Measurements from ENCODE around the gene GNA15.

The GNA15 gene

DNA sequence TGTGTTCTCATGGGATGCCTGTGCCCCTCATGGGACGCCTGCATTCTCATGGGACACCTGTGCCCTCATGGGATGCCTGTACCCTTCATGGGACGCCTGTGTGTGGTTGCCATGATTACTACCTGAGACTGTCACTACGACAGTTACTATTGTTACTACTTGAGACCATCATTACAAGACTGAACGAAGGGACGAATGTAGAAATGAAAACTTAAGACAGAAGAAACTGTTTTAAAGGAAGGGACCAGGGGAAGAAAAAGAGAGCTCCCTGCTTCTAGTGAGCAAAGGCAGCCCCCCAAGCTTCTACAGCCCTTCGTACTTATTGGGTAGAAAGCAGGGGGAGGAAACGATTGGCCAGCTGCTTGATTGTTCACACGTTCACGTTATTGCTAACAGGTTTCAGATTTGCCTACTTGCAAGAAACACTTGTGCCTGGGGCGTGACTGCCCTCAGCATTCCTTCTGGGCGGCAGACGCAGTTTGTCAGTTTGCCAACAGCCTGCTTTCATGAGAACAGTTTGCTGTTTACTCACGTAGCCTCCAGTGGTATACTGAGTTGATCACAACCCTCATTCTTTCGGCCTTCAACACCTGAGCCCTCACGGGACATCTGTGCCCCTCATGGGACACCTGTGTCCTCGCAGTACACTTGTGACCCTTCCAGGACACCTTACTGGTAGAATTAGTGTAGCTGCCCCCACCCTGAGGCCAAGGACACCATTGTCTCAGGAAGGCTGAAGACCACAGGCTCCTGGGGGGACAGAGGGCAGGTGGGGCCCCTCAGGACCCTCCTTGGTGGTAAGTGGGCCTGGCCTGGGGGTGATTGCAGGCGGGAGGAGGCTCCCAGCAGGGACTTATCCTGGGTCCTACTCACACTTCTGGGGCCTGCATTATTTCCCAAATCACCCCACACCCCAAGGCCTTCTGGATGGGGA is 40.2 kb downstream of the GNA15 start:
- DNase-seq (ENCODE audit: low read depth): no peak

DNA sequence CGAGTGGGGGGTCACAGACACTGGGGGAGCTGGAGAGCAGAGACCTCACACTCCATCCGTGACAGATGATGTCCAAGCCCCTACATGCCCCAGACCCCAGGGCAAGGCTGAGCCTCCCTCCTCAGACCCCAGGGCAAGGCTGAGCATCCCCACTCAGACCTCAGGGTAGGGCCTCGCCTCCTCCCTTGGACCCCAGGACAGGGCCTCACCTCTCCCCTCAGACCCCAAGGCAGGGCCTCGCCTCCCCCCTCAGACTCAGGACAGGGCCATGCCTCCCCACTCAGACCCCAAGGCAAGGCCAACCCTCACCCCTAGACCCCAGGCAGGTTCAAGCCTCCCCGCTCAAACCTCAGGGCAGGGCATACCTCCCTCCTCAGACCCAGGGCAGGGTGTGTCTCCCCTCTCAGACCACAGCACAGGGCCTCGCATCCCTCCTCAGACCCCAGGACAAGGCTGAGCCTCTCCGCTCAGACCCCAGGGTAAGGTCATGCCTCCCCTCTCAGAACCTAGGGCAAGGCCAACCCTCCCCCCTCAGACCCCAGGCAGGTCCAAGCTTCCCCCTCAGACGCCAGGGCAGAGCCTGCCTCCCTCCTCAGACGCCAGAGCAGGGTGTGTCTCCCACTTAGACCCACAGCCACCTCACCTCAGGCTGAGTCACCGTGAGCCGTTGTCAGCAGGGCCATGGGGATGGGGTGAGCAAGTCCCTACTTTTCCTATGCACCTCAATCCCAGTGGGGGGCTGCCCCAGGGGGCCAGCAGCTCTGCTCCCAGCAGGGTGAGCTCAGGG is 41.1 kb downstream of the GNA15 start:
- peak; percentile 60 for DNase-seq (ENCODE audit: low read depth)

DNA sequence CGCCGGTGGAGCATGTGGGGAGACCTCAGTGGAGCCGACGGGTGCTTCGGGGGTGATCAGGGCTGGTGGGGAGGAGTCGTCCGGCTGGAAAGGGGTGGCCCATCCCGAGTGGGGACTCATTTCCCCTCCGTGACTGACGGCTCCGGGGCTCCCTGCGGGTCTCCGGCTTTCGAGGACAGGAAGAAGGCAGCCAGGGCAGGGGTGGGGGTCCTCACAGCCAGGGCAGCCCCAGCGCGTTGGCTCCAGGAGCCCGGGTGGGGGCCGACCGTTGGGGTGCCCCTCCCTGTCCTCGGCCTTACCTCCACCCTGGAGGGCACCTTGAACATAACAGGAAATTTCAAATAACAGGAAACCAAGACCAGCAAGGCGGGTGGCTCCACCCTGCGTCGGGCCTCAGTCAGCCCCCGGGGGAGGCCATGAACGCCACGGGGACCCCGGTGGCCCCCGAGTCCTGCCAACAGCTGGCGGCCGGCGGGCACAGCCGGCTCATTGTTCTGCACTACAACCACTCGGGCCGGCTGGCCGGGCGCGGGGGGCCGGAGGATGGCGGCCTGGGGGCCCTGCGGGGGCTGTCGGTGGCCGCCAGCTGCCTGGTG is 42.6 kb downstream of the GNA15 start, which contains the start of gene S1PR4:
TSS of gene S1PR4 (plus strand) at position 393 of the 596 bp plus-strand sequence. CDS start at position 417, 24 bp downstream.
- peak; percentile 60 for DNase-seq (ENCODE audit: low read depth)

DNA sequence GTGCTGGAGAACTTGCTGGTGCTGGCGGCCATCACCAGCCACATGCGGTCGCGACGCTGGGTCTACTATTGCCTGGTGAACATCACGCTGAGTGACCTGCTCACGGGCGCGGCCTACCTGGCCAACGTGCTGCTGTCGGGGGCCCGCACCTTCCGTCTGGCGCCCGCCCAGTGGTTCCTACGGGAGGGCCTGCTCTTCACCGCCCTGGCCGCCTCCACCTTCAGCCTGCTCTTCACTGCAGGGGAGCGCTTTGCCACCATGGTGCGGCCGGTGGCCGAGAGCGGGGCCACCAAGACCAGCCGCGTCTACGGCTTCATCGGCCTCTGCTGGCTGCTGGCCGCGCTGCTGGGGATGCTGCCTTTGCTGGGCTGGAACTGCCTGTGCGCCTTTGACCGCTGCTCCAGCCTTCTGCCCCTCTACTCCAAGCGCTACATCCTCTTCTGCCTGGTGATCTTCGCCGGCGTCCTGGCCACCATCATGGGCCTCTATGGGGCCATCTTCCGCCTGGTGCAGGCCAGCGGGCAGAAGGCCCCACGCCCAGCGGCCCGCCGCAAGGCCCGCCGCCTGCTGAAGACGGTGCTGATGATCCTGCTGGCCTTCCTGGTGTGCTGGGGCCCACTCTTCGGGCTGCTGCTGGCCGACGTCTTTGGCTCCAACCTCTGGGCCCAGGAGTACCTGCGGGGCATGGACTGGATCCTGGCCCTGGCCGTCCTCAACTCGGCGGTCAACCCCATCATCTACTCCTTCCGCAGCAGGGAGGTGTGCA is 43.3 kb downstream of the GNA15 start:
- DNase-seq (ENCODE audit: low read depth): no peak

DNA sequence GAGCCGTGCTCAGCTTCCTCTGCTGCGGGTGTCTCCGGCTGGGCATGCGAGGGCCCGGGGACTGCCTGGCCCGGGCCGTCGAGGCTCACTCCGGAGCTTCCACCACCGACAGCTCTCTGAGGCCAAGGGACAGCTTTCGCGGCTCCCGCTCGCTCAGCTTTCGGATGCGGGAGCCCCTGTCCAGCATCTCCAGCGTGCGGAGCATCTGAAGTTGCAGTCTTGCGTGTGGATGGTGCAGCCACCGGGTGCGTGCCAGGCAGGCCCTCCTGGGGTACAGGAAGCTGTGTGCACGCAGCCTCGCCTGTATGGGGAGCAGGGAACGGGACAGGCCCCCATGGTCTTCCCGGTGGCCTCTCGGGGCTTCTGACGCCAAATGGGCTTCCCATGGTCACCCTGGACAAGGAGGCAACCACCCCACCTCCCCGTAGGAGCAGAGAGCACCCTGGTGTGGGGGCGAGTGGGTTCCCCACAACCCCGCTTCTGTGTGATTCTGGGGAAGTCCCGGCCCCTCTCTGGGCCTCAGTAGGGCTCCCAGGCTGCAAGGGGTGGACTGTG is 44.0 kb downstream of the GNA15 start:
- DNase-seq (ENCODE audit: low read depth): no peak

DNA sequence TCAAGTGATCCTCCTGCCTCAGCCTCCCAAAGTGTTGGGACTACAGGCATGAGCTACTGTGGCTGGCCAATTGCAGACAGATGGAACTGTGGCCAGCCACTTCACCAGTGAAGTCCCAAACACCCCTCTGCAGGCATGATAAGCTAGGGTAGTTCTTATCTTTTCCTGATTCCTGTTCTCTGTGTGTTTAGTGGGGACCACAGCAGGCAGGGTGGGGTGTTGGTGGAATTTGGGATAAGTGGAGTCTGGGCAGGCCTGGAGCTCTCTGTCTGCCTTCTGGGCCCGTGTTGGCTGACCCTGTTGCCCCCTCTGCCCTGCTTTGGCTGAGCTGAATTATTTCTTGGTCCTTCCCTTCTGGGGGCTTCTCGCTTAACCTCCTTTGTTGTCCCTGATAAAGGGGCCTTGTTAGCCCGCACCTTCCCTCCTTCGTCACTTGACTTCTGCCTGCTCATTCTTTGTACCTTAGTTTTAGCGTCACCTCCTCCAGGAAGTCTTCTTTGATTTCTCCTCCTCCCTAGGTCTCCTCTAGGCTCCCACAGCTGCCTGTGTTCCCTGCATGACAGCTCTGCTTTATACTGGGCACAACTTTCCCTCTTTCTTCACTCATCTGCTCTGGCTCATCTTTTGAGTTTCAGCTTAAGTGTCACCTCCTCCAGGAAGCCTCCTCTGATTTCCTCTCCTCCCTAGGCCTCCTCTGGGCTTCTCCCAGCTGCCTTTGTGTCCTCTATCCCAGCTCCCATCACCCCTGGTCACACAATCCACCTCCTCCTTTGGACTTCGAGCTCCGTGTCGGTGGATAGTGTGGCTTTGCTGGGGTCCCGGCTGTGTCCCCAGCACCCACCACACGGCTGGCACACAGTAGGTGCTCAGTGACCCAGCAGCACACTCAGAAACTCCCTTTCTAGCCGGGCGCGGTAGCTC is 48.1 kb downstream of the GNA15 start:
- no peak for DNase-seq (ENCODE audit: low read depth)

DNA sequence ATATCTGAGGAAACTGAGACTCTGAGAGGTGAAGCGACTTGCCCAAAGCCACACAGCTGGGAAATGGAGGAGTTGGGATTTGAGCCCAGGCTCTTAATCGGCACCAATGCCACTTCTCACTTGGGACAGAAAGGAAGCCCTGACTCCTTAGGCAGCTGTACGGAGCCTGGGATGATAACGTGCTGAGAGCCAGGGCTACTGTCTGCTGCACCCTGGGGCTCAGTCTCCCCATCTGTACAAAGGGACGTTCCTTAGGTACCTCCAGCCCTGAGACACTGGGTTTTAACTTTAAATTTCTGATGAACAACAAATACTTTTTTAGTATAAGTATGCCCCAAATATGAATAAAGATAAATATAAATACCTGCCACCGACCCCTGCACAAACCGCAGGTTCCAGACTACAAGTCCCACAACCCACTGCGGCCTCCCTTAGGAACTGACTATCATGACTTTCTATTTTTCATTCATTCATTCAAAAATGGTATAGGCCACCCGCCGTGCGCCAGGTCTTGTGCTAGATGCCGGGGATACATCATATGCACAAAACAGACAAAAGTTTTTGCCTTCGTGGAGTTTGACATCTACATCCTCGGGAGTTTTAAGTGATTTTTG is 49.1 kb downstream of the GNA15 start:
- DNase-seq (ENCODE audit: low read depth): no peak

DNA sequence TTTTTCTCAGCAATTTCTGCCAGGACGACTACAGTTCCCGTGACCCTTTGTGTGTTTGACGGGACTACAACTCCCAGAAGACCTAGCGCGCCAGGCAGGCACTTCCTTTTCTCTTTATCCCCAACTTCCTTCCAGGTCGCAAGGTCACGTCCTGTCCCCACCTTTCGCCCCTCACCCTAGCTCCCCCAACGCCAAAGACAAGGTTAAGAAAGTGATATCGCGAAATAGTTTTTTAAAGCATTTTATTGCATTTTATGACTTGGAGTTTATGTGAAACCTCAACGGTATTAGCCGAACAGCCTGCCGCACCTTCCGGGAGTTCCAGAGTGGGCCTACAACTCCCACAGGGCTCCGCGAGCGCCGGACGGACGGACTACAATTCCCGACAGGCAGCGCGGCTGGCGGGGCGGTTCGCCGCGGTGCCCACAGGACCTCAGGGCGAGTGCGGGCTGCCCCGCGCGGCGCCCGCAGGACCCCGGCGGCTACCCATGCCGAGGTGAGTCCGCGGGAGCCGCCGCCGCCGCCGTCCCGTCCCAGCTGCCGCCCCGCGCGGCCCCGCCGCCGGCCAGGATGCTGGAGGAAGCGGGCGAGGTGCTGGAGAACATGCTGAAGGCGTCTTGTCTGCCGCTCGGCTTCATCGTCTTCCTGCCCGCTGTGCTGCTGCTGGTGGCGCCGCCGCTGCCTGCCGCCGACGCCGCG is 49.8 kb downstream of the GNA15 start, which contains the start of gene NCLN:
TSS of gene NCLN (plus strand) at position 470 of the 699 bp plus-strand sequence. CDS start at position 571, 101 bp downstream.
- DNase-seq (ENCODE audit: low read depth): peak; percentile 93

DNA sequence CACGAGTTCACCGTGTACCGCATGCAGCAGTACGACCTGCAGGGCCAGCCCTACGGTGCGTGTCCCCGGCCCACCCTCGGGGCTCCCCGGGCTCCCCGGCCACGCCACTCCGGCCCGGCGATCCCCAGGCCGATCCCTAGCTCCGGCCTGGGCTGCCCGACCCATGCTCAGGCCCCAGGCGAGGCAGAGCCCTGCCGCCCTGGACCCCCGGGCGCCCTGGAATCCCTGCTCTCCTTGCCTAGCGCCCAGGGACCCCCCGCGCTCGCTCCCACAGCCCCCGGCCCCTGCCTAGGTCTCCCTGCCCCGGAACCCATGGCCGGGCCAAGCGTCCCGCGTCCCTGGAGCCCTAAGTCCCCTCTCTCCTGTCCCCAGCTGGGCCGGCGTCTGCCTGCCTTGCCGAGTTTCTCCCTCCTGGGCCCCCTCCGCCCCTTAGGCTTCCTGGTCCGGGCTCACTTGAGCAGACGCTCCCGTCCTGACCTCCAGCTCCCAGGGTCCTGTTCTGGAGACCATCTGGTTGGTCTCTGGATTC is 50.4 kb downstream of the GNA15 start:
- DNase-seq (ENCODE audit: low read depth): no peak

DNA sequence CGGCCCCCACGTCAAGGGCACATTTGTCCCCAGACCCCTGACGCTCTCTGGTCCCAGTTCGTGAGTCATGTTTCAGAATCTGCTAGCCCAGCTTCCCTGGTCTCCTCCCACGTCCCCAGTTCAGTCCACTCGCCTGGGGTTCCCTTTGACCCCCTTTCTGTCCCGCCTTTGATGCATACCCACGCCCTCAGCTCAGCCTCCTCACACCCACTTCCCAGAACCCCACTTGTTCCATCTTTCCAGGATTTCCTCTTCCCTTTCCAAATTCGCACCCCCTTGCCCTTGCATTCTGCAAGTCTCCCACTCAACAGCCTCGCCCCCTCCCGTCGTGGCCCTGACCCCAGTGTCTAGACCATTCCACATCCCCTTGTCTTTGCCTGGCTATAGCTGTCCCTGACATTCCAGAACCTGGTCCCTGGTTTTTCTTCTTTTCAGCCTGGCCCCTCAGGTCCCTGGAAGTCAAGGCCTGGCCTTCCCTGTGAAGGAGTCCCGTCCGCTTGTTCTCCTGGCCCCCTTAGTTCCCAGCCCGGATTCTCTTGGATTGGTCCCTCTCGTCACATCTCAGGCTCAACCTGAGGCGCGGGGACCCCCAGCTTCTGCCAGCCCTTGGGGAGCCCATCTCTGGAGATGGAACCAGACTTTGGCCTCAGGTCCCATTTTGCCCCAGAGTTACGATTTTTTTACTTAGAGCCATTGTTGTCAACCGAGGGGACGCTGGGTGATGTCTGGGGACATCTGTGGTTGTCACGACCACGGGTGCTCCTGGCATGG is 51.2 kb downstream of the GNA15 start:
- DNase-seq (ENCODE audit: low read depth): no peak

DNA sequence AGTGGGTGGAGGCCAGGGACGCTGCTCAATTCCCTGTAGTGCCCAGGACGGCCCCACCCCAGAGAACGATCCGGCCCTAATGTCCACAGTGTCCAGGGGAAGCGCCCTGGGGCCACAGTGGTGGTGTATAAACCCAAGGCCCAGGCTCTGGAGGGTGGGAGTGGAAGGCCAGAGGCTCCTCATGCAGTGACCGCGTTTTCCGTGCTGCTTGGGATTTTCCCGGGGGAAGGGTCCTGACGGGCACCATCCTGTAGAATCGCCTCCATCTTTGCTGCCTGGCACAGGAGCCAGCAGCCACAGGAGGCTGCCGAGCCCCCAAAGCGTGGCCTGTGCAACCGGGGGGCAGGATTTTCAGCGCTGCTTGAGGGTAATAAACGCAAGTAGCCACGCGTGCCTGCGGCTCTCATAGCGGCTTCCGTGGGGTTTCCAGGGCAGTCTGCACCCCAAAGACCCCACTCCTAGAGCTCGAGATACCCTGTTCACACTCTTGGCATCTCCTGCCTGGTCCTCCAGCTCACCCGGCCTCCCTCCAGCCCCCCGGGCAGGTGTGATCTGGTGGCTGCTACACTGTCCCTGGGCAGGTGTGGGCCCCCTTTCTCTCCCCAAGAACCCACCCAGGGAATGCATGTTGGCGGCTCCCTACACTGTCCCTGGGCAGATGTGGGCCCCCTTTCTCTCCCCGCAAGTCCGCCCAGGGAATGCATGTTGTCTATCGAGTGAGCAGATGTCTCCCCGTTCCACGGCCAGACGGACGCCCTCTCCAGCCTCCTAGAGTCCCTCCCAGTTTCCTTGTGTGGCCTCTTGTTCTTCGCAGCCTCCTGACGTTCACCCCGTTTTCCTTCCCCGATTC is 52.1 kb downstream of the GNA15 start:
- no peak for DNase-seq (ENCODE audit: low read depth)

DNA sequence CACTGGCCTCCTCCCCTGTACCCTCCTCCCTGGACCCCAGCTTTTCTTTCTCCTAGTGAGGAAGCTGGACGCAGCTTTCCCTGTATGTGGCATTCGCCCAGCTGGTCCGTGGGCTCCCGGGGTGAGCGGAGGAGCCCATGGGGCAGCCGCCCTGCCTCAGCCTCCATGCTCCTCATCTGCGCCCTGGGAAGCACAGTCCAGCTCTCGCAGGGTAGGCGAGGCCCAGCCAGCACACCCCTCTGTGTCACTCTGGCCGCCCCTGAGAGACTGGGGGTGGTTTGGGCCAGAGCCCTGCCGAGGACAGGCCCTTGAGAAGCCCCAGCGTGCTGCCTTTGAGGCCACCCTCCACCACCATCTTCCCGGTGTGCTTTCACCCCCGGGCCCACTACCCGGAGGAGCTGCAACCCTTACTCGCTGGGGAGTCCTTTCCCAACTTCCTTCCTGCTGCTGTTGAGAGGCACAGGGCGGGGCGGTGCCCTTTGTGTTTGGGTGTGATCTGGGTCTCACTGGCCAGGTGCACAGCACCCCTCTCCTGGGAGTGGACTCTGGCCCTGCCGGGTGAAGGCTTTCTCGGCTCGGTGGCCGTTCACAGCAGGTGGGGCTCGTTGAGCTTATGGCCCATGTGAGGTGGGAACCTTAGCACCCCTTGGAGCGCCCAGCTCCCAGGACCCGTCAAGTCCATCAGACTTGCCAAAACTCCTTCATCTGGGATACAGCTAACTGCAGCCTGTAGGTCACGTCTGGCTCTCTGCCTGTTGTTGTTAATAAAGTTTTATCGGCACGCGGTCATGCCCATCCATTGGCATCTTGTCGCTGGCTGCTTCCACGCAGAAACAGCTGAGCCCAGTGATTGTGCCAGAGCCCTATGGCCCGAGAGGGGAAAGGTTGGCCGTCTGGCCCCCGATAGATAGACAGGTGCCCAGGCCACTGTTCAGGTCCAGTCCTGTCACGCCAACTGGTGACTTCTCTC is 53.1 kb downstream of the GNA15 start:
- DNase-seq (ENCODE audit: low read depth): no peak

DNA sequence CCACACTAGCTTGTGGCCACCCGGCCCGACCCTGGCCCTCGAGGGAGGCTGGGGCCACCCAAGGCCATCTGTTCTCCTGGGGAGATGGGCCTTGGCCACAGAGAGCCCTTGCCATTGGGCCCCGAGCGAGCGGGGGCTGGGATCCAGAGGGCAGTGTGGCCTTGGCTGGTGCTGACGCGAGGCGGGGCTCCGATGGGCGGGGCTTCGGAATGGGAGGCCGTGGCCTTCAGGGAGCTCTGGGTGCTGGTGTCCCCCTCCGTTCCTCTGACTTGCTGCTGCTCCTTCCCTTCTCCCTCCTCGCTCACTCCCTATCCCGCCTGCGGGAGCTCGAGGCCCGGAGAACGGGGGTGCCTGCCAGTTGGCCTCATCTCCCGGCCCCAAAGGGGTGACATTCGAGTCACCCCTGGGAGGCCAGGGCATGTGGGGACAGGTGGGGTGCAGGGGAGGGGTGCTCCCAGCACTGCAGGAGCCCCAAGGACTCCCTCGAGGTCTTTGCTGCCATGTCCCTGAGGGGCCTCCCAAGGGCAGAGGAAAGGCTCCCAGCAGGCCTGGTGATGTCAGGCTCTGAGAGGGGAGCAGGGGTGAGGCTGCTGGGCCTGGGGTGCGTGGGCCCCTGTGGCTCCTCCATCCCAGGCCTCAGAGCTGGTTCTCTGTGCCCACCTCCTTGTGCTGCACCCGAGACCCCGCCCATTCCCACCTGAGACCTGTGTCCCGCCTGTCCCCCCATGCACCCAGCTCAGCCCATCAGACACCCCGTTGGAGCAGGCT is 54.1 kb downstream of the GNA15 start:
- no peak for DNase-seq (ENCODE audit: low read depth)

DNA sequence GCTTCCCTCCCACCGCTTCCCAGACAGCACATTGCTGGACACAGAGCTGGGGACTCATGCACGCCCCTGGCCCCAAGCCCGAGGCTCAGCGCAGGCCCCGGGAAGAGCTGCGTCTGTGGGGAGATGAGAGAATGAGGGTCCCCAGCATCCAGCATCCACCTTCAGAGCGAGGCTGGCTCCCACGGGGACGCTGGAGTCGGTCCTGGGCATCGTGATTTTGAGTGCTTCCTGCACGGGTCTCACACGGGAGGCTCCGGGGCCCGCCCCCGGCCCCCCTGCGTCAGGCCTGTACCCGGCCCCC is 54.6 kb downstream of the GNA15 start:
- DNase-seq (ENCODE audit: low read depth): no peak

Data from activated T-cell treated with anti-CD3 and anti-CD28 coated beads for 1 hour (primary cell).